Activated T-cell treated with anti-CD3 and anti-CD28 coated beads, Interleukin-2, amount 50 U/mL, for 72 hours (primary cell): ENCODE data around the gene WWC1. TPM values are rescaled to one million over a fixed set of nuclear protein-coding genes. Genes with fewer than 3 reads are reported as not detected.
"Not testable (repeated sequence)": the region's sequence is repeated elsewhere in the genome, so short reads cannot be mapped to it uniquely, and the experiment has no call there.

ENCODE experiments used
- ATAC-seq, 2 donors: fragments of 150-1000 bp; cut with Tn5 transposase; replicated peaks in 1 of 2; 2 replicates each; pipeline ENCODE4 v1.10.0; 2021; ENCODE audit warnings: moderate library complexity in 2 of 2, mild to moderate bottlenecking in 1 of 2
- DNase-seq, 2 donors: peaks; one replicate each; pipeline ENCODE4 v3.0.0; 2021 to 2022; ENCODE audit warnings: mixed read lengths in 1 of 2
- H3K27ac Mint-ChIP-seq: one replicate; pipeline ENCODE4 v1.8.0; 2022; ENCODE audit warnings: mild to moderate bottlenecking, moderate library complexity, mixed read lengths
- H3K27me3 Mint-ChIP-seq: one replicate; pipeline ENCODE4 v1.8.0; 2022; ENCODE audit warnings: low read depth, mixed read lengths
- H3K36me3 Mint-ChIP-seq, 2 donors: one replicate each; pipeline ENCODE4 v1.8.0; 2022; ENCODE audit warnings: mixed read lengths in 2 of 2, mild to moderate bottlenecking in 1 of 2; ENCODE audit not compliant: insufficient read depth in 2 of 2
- H3K4me1 Mint-ChIP-seq: one replicate; pipeline ENCODE4 v1.8.0; 2022; ENCODE audit warnings: low read depth, mixed read lengths
- H3K4me3 Mint-ChIP-seq, 2 donors: one replicate each; pipeline ENCODE4 v1.8.0; 2022; ENCODE audit warnings: mild to moderate bottlenecking in 2 of 2, mixed read lengths in 2 of 2, moderate library complexity in 2 of 2
- H3K9me3 Mint-ChIP-seq, 2 donors: one replicate each; pipeline ENCODE4 v1.8.0; 2022; ENCODE audit warnings: mixed read lengths in 2 of 2
- total RNA-seq, 2 donors: library from RNA; stranded (reverse); gene quantifications; one replicate each; pipeline ENCODE4 v1.2.3, GENCODE V29; 2022

WWC1 gene
- total RNA-seq, 2 donors from 2014 or later = 0.35 TPM; not detected in 1

DNA sequence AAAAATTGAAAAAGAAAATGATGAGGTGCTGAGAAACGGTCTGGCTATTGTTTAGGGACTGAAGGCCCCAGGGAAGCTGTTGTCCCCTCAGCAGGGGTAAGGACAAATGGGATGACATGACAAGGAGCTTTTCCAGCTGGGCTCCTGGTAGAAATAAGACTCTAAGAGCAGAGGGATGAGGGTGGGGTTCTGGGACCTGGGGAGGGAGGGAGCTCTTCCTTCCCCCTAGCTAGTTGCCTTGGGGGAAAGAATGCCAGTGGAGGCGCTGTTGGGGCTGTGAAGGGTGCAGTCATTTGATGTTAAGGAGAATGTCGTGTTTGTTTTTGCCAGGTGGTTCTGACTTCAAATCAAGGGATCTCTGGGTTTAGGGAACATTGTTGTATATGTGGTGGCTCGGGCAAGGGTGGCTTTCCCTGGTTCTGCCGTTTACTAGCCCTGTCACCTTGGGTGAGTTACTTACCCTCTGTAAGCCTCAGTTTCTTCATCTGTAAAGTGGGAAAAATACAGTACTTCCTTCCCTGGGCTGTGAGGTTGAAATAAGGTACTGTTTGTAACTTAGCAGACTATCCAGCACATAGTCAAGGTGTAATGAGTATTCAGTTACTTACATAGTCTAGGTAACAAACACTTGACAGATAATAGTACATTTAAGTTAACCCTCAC is 47.8 kb downstream of the WWC1 start:
- ATAC-seq = no peak
- H3K4me1 Mint-ChIP-seq = no peaks in the 10 kb centered on the region

DNA sequence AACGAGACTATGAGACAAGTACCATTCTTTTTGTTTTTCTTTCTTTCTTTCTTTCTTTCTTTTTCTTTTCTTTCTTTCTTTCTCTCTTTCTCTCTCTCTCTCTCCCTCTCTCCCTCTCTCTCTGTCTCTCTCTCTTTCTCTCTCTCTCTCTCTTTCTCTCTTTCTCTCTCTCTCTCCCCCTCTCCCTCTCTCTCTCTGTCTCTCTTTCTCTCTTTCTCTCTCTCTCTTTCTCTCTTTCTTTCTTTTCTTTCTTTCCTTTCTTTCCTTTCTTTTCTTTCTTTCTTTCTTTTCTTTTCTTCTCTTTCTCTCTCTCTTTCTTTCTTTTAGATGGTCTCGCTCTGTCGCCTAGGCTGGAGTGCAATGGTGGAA is 48.3 kb downstream of the WWC1 start:
- H3K9me3 Mint-ChIP-seq, H3K4me1 Mint-ChIP-seq, H3K36me3 Mint-ChIP-seq, ATAC-seq, DNase-seq, H3K27ac Mint-ChIP-seq, H3K4me3 Mint-ChIP-seq: not testable (repeated sequence)
- H3K27me3 Mint-ChIP-seq = peaks cover 24% of the 10 kb centered on the region

More for the DNA sequence above, 47.8 kb downstream of the WWC1 start:
- Mint-ChIP-seq H3K36me3 (no peaks in the 10 kb centered on the region), H3K4me3 (no peak overlapping the region), H3K9me3 (peaks cover 0 to 3% of the 10 kb centered on the region in 2 donors), H3K27me3 (peaks cover 24% of the 10 kb centered on the region), H3K27ac (no peak overlapping the region)
- DNase-seq = no peak

DNA sequence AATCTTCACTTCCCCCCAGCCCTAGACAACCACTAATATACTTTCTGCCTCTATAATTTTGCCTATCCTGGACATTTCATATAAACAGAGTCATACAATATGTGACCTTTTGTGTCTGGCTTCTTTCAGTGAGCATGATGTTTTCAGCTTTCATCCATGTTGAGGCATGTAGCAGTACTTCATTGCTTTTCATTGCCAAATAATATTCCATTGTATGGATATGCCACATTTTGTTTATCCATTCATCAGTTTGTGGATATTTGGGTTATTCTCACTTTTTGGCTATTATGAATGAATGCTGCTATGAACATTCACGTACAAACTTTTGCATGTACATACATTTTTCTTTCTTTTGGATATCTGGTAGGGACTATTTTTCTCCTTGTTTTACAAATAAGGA is 49.0 kb downstream of the WWC1 start:
- ATAC-seq (no peak), DNase-seq (no peak)
- Mint-ChIP-seq H3K4me1 (no peaks in the 10 kb centered on the region), H3K9me3 (peaks cover 0 to 3% of the 10 kb centered on the region in 2 donors), H3K4me3 (no peak overlapping the region), H3K27ac (no peak overlapping the region), H3K27me3 (peaks cover 24% of the 10 kb centered on the region), H3K36me3 (no peaks in the 10 kb centered on the region)

DNA sequence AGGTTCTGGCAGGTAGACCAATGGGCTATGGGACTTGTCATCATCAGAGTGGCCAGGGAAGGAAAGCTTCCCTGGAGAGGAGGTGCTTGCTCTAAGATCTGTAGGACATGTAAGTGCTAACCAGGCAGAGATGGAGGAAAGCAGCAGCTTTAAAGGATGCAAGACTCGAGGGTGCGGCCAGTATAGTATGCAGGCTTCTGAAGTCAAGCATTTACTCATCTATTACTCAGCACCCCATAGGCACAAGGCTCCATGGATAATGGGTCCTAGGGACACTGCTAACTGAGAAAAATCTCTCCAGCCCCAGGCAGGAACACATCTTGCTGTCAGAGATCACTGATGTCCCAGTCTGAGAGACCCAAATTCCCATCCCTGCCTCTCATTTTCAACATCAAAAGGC is 49.7 kb downstream of the WWC1 start:
- no peak overlapping the region for H3K4me3 Mint-ChIP-seq
- H3K27ac Mint-ChIP-seq = no peak overlapping the region
- H3K9me3 Mint-ChIP-seq = peaks cover 0 to 3% of the 10 kb centered on the region in 2 donors
- DNase-seq (no peak), ATAC-seq (no peak)
- H3K4me1 Mint-ChIP-seq = no peaks in the 10 kb centered on the region
- no peaks in the 10 kb centered on the region for H3K36me3 Mint-ChIP-seq
- H3K27me3 Mint-ChIP-seq = peaks cover 24% of the 10 kb centered on the region

GRCh38 chr5:168342151-168342825 is 50.8 kb downstream of the WWC1 start:
- Mint-ChIP-seq H3K4me3 (no peak overlapping the region), H3K27me3 (peaks cover 26% of the 10 kb centered on the region), H3K27ac (no peak overlapping the region), H3K36me3 (no peaks in the 10 kb centered on the region), H3K9me3 (peaks cover 0 to 3% of the 10 kb centered on the region in 2 donors), H3K4me1 (no peaks in the 10 kb centered on the region)
- DNase-seq (no peak), ATAC-seq (no peak)

DNA sequence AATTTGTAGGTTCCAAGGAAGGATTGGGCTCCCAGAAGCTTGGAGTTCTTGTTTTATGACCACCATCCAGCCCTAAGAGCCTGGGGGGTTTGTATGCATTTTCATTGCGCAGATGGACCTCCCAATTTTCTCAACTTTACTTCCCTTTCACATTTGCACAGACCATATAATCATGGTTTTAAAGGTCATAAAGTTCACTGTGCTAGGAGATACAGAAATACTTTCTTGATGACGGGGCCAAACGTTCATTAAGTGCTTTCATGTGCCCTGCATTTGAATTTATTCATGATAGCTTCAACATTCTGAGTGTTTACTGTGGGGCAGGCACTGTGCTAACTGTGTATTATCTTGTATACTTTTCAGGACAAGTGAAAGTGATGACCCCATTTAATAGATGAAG is 51.5 kb downstream of the WWC1 start:
- Mint-ChIP-seq H3K4me3 (no peak overlapping the region), H3K27me3 (peaks cover 24% of the 10 kb centered on the region), H3K27ac (no peak overlapping the region), H3K9me3 (no peaks in the 10 kb centered on the region), H3K36me3 (no peaks in the 10 kb centered on the region), H3K4me1 (no peaks in the 10 kb centered on the region)
- ATAC-seq (no peak), DNase-seq (no peak)

- H3K27me3 Mint-ChIP-seq = peaks cover 13% of the 10 kb centered on the region
- H3K9me3 Mint-ChIP-seq = no peaks in the 10 kb centered on the region
- DNase-seq (no peak), ATAC-seq (no peak)
- H3K36me3 Mint-ChIP-seq = no peaks in the 10 kb centered on the region
- no peak overlapping the region for H3K27ac Mint-ChIP-seq
- H3K4me3 Mint-ChIP-seq = no peak overlapping the region
- no peaks in the 10 kb centered on the region for H3K4me1 Mint-ChIP-seq
Observed at GRCh38 chr5:168346417-168346816, 55.0 kb downstream of the WWC1 start.

DNA sequence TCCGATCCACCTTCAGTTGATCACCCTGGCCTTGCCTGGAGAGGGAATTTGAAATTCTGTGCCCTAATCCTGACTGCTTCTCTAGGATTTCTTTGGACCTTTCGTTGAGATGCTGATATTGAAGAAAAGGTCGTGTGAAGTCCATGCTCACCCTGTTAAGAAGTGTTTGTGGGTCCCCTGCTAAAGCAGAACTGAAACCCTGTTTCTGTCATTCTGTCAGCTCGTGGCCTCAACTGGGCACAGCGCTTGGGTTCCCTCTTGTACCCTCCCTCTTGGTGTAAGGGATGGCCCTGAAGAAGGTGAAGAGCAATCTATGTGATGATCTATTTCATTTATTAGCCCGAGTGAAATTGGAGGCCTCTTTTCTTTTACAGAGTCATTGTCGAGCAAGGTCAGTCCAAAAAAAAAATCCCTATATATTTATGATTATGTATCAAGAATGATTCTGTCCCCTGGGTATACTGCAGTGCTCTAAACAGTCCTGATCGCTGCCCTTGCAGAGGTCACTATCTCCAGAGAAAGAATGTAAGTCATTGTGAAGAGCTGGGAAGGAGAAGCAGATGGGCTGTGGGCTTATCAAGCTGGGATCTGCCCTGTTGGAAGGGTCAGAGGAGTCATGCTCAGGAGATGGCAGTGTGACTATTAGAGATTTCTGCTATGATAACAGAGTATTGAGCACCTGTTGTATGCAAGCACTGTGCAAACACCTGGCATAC is 56.1 kb downstream of the WWC1 start:
- H3K27me3 Mint-ChIP-seq = peaks cover 8% of the 10 kb centered on the region
- no peak for DNase-seq
- no peaks in the 10 kb centered on the region for H3K36me3 Mint-ChIP-seq
- H3K27ac Mint-ChIP-seq = no peak overlapping the region
- H3K4me1 Mint-ChIP-seq = no peaks in the 10 kb centered on the region
- H3K4me3 Mint-ChIP-seq = no peak overlapping the region
- no peaks in the 10 kb centered on the region for H3K9me3 Mint-ChIP-seq
- no peak for ATAC-seq

- no peaks in the 10 kb centered on the region for H3K4me1 Mint-ChIP-seq
- no peak overlapping the region for H3K27ac Mint-ChIP-seq
- H3K36me3 Mint-ChIP-seq = no peaks in the 10 kb centered on the region
- DNase-seq = no peak
- H3K4me3 Mint-ChIP-seq = no peak overlapping the region
- no peaks in the 10 kb centered on the region for H3K9me3 Mint-ChIP-seq
- H3K27me3 Mint-ChIP-seq = peaks cover 7% of the 10 kb centered on the region
- ATAC-seq = no peak
Observed at GRCh38 chr5:168348084-168348414, 56.6 kb downstream of the WWC1 start.

DNA sequence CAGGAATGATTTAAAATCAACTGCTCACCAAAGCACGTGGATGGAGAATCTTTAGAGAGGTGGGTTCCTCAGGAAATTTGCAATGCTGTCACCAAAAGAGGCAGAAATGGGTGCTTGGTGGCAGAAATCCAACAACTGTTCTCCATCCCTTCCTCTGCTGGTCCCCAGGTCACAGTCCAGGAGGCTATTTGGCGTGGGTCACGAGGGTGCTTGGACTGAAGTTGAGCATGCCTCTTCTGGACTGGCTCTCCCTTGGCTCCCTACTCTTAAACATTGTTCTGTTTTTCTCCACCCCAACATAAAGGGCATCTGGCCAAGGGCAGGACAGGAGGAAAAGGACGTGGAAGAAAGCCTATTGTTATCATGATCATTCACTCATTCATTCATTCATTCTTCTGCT is 58.9 kb downstream of the WWC1 start:
- ATAC-seq = no peak
- Mint-ChIP-seq H3K4me3 (no peak overlapping the region), H3K27ac (no peak overlapping the region), H3K27me3 (peaks cover 7% of the 10 kb centered on the region), H3K9me3 (no peaks in the 10 kb centered on the region), H3K36me3 (no peaks in the 10 kb centered on the region), H3K4me1 (no peaks in the 10 kb centered on the region)
- no peak for DNase-seq

DNA sequence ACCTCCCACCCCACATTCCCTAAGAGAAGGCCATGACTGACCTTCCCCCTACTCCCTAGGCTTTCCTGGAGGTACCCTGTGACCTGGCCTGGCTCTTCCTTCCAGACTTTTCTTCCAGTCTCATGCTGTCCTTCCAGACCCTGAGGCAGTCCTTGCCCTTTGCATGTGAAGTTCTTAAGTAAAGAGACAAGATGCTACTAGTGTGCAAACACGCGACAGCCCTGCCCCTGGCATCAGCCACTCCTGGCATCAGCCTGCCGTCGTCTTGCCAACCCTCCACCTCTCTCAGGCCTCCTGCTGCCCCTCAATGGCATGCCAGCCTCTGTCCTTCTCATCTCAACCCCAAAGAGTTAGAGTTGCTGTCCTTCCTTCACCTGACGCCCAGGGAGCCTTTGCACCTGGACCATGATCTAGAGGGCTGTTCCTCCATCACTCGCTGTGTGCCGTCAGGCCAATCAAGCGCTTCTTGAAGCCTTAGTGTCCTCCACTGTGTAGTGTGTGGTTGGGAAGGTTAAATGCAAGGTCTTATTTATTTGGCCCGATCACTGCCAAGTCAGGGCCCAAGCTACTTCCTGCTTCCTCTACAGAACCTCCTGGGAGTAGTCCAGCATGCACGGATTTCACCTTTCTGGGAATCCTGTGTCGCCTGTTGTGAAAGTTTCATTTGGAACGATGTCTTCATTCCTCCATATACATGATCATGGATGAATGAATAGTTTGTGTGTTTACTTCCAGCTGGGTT is 61.9 kb downstream of the WWC1 start:
- DNase-seq = no peak

GRCh38 chr5:168354397-168354796 is 63.0 kb downstream of the WWC1 start:
- H3K4me1 Mint-ChIP-seq = no peaks in the 10 kb centered on the region
- DNase-seq = no peak
- no peaks in the 10 kb centered on the region for H3K36me3 Mint-ChIP-seq
- H3K27ac Mint-ChIP-seq = no peak overlapping the region
- H3K27me3 Mint-ChIP-seq = no peaks in the 10 kb centered on the region
- ATAC-seq = no peak
- H3K9me3 Mint-ChIP-seq = no peaks in the 10 kb centered on the region
- no peak overlapping the region for H3K4me3 Mint-ChIP-seq

More for the DNA sequence above, 61.9 kb downstream of the WWC1 start:
- no peak overlapping the region for H3K4me3 Mint-ChIP-seq
- no peaks in the 10 kb centered on the region for H3K36me3 Mint-ChIP-seq
- H3K9me3 Mint-ChIP-seq = no peaks in the 10 kb centered on the region
- H3K27me3 Mint-ChIP-seq = no peaks in the 10 kb centered on the region
- ATAC-seq = no peak
- no peak overlapping the region for H3K27ac Mint-ChIP-seq
- no peaks in the 10 kb centered on the region for H3K4me1 Mint-ChIP-seq

DNA sequence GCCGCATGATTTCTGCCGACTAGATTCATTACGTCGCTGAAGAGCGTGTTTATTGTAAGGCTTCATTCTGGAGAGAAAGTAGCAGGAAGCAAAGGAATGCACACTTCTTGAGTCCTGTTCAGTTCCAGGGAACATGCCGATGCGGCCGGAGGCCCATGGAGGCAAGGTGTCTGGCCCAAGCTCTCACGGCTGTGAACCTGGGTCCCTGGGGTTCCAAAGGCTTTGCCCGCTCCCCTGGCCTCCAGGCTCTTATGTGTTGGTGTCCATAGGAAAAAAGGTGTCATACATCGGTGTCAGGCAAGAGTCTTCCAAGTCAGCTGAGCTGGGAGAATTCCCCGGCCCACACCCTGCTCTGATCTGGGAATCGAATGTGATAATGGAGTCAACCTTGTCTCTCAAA is 64.7 kb downstream of the WWC1 start:
- H3K9me3 Mint-ChIP-seq = no peaks in the 10 kb centered on the region
- H3K36me3 Mint-ChIP-seq = no peaks in the 10 kb centered on the region
- no peak overlapping the region for H3K27ac Mint-ChIP-seq
- DNase-seq = no peak
- no peak overlapping the region for H3K4me3 Mint-ChIP-seq
- no peak for ATAC-seq
- no peaks in the 10 kb centered on the region for H3K27me3 Mint-ChIP-seq
- no peaks in the 10 kb centered on the region for H3K4me1 Mint-ChIP-seq
